HG02885 (cell line): Measurements from ENCODE around the gene RNASE3.
"Not testable (repeated sequence)": the region's sequence is repeated elsewhere in the genome, so short reads cannot be mapped to it uniquely, and the experiment has no call there.

Experiments
- ATAC-seq: cut with Tn5 transposase; IDR thresholded peaks from one replicate; pipeline ENCODE4 v1.9.1; 2021; ENCODE audit warnings: mild to moderate bottlenecking; ENCODE audit not compliant: unreplicated experiment, poor library complexity

The RNASE3 gene

DNA sequence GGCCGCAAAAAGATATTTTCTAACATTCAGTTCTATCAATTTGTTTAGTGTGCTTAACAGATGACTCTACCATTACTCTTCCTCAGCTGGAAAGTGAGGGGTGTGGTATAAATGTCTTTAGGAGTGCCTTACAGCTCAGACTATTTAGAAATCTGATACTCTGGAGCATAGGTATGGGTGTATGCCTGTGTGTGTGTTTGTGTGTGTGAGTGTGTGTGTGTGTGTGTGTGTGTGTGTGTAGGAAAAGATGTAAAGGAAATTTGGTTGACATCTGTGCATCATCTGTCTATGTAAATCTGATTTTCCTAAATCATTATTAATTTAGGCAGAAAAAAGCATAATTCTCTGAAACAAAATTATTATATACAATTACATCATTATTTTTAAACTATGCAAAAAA is 16.0 kb downstream of the RNASE3 start:
- ATAC-seq, result no peak

- ATAC-seq, result not testable (repeated sequence)
These were observed 19.6 kb downstream of the RNASE3 start for GRCh38 chr14:20910822-20911221.

DNA sequence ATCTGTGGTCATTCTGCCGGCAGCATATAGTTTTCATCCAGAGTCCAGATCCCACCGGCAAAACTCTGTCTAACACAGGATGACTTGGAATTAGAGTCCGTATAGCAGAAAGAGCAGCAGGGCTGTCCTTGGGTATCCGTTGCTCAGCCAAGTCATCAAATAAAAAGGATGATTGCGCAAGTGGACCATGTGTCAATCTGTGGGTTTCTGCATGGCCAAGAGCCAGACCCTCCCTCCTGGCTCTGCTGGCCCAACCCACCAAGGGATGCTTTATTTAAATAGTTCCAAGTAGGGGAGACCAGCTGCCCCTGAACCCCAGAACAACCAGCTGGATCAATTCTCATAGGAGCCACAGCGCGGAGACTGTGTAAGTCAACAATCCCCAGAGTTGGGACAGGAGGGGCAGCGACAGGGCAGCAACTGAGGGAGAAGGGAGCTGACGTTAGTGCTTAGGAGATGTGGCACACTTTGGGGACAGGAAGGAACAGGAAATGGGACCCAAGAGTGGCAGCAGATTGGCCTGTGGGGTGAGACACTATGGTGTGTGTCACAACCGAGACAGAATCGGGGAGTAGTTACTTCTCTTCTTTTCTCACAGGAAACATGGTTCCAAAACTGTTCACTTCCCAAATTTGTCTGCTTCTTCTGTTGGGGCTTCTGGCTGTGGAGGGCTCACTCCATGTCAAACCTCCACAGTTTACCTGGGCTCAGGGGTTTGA is 28.0 kb downstream of the RNASE3 start:
- ATAC-seq, result not testable (repeated sequence)

DNA sequence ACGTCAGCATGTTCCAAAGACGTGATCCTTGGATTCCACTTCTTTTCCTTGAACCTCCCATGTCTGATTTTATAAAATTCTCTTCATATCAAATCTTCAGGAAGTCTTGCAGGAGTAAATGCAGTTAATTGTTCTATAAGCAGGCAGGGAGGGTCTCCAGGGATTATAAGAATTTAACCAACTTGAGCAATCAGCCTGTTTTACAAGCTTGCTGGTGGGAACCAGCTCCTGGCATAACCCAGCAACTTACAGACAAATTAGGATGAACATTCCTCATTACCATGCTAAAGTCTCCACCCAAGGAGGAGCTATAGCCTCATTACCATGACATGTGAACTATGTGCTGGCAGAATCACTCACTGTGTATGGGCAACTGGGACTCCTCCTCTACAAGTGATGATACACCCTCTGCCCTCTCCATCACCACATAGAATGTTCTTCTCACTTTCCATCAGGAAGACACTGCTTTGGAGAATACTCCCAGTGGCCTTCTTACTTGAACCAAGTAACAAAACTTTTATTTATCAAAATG is 32.6 kb downstream of the RNASE3 start:
- ATAC-seq, result not testable (repeated sequence)

DNA sequence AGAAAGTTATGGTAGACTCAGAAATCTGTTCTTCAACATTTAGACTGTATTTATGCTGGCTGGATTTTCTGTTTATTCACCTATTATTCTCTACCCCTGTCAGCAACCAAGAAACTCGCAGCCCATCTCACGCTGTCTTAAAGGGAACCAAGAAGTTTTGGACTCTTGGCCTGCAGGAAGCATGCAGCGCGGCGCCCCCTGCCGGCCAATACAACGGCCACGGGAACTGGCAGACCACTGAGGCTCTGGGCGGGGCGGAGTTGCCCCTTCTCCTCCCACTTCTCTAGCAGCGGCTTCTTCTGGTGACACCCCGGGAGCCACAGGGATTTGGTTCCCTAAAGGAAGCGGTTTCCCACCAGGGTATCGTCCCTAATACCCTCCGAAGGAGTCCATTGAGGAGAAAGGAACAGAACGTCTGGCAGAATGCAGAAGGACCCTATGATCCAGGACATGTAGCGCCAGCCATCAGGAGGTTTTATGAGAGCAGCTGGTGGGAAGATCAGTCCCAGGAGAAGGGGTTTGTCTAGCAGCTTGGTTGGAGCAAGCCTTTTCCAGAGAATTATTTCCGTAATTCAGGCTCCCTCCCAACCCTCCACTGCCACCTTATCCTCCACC is 43.1 kb downstream of the RNASE3 start:
- ATAC-seq, result peak; percentile 54

DNA sequence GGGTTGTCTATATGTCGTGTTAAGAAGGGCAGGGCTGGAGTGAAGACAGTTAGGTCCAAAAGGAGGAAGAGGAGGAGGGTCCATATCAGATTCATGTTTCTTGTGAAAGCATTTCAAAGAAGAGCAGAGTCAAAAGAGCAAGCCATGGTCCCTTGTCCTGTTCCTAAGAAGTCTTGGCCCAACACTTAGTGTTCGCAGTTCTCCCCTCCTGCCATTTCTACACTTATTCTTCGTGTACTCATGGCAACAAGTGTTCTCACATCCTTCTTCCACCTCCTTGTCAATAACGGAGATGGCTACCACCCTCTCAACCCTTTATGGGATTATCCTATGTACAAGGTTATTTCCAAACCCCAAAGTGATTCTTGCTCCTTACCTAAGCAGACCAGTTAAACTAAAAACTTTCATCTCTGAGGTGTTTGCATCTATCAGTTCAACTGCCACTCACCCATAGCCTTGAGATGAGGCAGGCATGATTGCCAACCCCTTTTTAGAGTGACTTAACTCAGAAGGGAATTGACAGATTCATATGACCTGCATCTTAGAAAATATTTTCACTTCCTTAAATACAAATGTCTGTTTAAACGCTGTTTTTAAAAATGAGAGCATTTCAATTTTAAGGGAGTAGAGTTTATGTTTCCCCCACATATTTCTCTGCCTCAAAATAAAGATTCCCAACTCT is 44.3 kb downstream of the RNASE3 start:
- no peak for ATAC-seq
